ENCODE measurements around the gene SUGCT. TPM values are rescaled to one million over a fixed set of nuclear protein-coding genes. Genes with fewer than 3 reads are reported as not detected.

The SUGCT gene
- total RNA-seq, 2 experiments from 2014 or later = not detected

GRCh38 chr7:40519009-40519408 is 384.2 kb downstream of the SUGCT start:
- CTCF ChIA-PET = no interaction called here
- Mint-ChIP-seq H3K36me3 (ENCODE audit: low read depth) (no peaks in the 10 kb centered on the region), H3K27ac (no peak overlapping the region), H3K27me3 (no peaks in the 10 kb centered on the region), H3K9me3 (no peaks in the 10 kb centered on the region), H3K4me1 (no peaks in the 10 kb centered on the region), H3K4me3 (no peak overlapping the region)
- POLR2A ChIA-PET = no interaction called here
- DNase-seq = no peak

- POLR2A ChIA-PET = no interaction called here
- no peaks in the 10 kb centered on the region for H3K27me3 Mint-ChIP-seq
- H3K4me3 Mint-ChIP-seq = no peak overlapping the region
- no peak overlapping the region for H3K27ac Mint-ChIP-seq
- no peaks in the 10 kb centered on the region for H3K4me1 Mint-ChIP-seq
- H3K36me3 Mint-ChIP-seq (ENCODE audit: low read depth) = no peaks in the 10 kb centered on the region
- no peak for DNase-seq
- no peaks in the 10 kb centered on the region for H3K9me3 Mint-ChIP-seq
- CTCF ChIA-PET = no interaction called here
Measured at GRCh38 chr7:40520986-40521738, 386.4 kb downstream of the SUGCT start.

- peaks cover 4% of the 10 kb centered on the region for H3K9me3 Mint-ChIP-seq
- ChIA-PET POLR2A (no interaction called here), CTCF (no interaction called here)
- H3K4me1 Mint-ChIP-seq = no peaks in the 10 kb centered on the region
- no peaks in the 10 kb centered on the region for H3K27me3 Mint-ChIP-seq
- no peak for DNase-seq
- no peak overlapping the region for H3K4me3 Mint-ChIP-seq
- no peaks in the 10 kb centered on the region for H3K36me3 Mint-ChIP-seq (ENCODE audit: low read depth)
- H3K27ac Mint-ChIP-seq = no peak overlapping the region
Measured at GRCh38 chr7:40525764-40526163, 391.0 kb downstream of the SUGCT start.

GRCh38 chr7:40526951-40527715 is 392.3 kb downstream of the SUGCT start:
- ChIA-PET POLR2A (no interaction called here), CTCF (no interaction called here)
- Mint-ChIP-seq H3K27ac (no peak overlapping the region), H3K36me3 (ENCODE audit: low read depth) (no peaks in the 10 kb centered on the region), H3K27me3 (no peaks in the 10 kb centered on the region), H3K4me1 (no peaks in the 10 kb centered on the region), H3K9me3 (peaks cover 7% of the 10 kb centered on the region), H3K4me3 (no peak overlapping the region)
- DNase-seq = no peak

GRCh38 chr7:40527723-40528122 is 392.9 kb downstream of the SUGCT start:
- peaks cover 7% of the 10 kb centered on the region for H3K9me3 Mint-ChIP-seq
- no peaks in the 10 kb centered on the region for H3K4me1 Mint-ChIP-seq
- no peak for DNase-seq
- no peak overlapping the region for H3K4me3 Mint-ChIP-seq
- no peaks in the 10 kb centered on the region for H3K36me3 Mint-ChIP-seq (ENCODE audit: low read depth)
- ChIA-PET POLR2A (no interaction called here), CTCF (no interaction called here)
- no peak overlapping the region for H3K27ac Mint-ChIP-seq
- H3K27me3 Mint-ChIP-seq = no peaks in the 10 kb centered on the region

GRCh38 chr7:40530292-40530691 is 395.5 kb downstream of the SUGCT start:
- DNase-seq = no peak
- Mint-ChIP-seq H3K27ac (no peak overlapping the region), H3K27me3 (no peaks in the 10 kb centered on the region), H3K4me3 (no peak overlapping the region), H3K9me3 (peaks cover 7% of the 10 kb centered on the region), H3K36me3 (ENCODE audit: low read depth) (no peaks in the 10 kb centered on the region), H3K4me1 (no peaks in the 10 kb centered on the region)
- POLR2A ChIA-PET = no interaction called here
- CTCF ChIA-PET = no interaction called here

- Mint-ChIP-seq H3K9me3 (peaks cover 7% of the 10 kb centered on the region), H3K36me3 (ENCODE audit: low read depth) (no peaks in the 10 kb centered on the region), H3K27me3 (no peaks in the 10 kb centered on the region), H3K27ac (no peak overlapping the region), H3K4me1 (no peaks in the 10 kb centered on the region), H3K4me3 (no peak overlapping the region)
- DNase-seq = no peak
- CTCF ChIA-PET = no interaction called here
- POLR2A ChIA-PET = no interaction called here
Measured at GRCh38 chr7:40531956-40532355, 397.2 kb downstream of the SUGCT start.

- no peak for DNase-seq
- Mint-ChIP-seq H3K36me3 (ENCODE audit: low read depth) (no peaks in the 10 kb centered on the region), H3K27me3 (no peaks in the 10 kb centered on the region), H3K4me3 (no peak overlapping the region), H3K27ac (no peak overlapping the region), H3K4me1 (no peaks in the 10 kb centered on the region), H3K9me3 (peaks cover 7% of the 10 kb centered on the region)
- ChIA-PET CTCF (no interaction called here), POLR2A (no interaction called here)
Measured at GRCh38 chr7:40535678-40536077, 400.9 kb downstream of the SUGCT start.

- CTCF ChIA-PET = no interaction called here
- peaks cover 4% of the 10 kb centered on the region for H3K9me3 Mint-ChIP-seq
- no peaks in the 10 kb centered on the region for H3K36me3 Mint-ChIP-seq (ENCODE audit: low read depth)
- no peak overlapping the region for H3K27ac Mint-ChIP-seq
- H3K4me3 Mint-ChIP-seq = no peak overlapping the region
- POLR2A ChIA-PET = no interaction called here
- no peaks in the 10 kb centered on the region for H3K27me3 Mint-ChIP-seq
- no peak for DNase-seq
- no peaks in the 10 kb centered on the region for H3K4me1 Mint-ChIP-seq
Measured at GRCh38 chr7:40536421-40536820, 401.6 kb downstream of the SUGCT start.

- ChIA-PET CTCF (no interaction called here), POLR2A (no interaction called here)
- Mint-ChIP-seq H3K27me3 (no peaks in the 10 kb centered on the region), H3K4me3 (no peak overlapping the region), H3K4me1 (no peaks in the 10 kb centered on the region), H3K9me3 (peaks cover 4% of the 10 kb centered on the region), H3K27ac (no peak overlapping the region), H3K36me3 (ENCODE audit: low read depth) (no peaks in the 10 kb centered on the region)
- DNase-seq = no peak
Measured at GRCh38 chr7:40538281-40538680, 403.5 kb downstream of the SUGCT start.

GRCh38 chr7:40541336-40541735 is 406.5 kb downstream of the SUGCT start:
- Mint-ChIP-seq H3K4me3 (no peak overlapping the region), H3K9me3 (peaks cover 4% of the 10 kb centered on the region), H3K4me1 (no peaks in the 10 kb centered on the region), H3K27me3 (no peaks in the 10 kb centered on the region), H3K36me3 (ENCODE audit: low read depth) (no peaks in the 10 kb centered on the region), H3K27ac (no peak overlapping the region)
- DNase-seq = no peak
- ChIA-PET CTCF (no interaction called here), POLR2A (no interaction called here)

GRCh38 chr7:40542982-40543741 is 408.4 kb downstream of the SUGCT start:
- peaks cover 4% of the 10 kb centered on the region for H3K9me3 Mint-ChIP-seq
- no peaks in the 10 kb centered on the region for H3K36me3 Mint-ChIP-seq (ENCODE audit: low read depth)
- H3K4me3 Mint-ChIP-seq = no peak overlapping the region
- DNase-seq = no peak
- CTCF ChIA-PET = no interaction called here
- H3K27me3 Mint-ChIP-seq = no peaks in the 10 kb centered on the region
- H3K27ac Mint-ChIP-seq = no peak overlapping the region
- POLR2A ChIA-PET = no interaction called here
- no peaks in the 10 kb centered on the region for H3K4me1 Mint-ChIP-seq

- no peaks in the 10 kb centered on the region for H3K36me3 Mint-ChIP-seq (ENCODE audit: low read depth)
- CTCF ChIA-PET = no interaction called here
Measured at GRCh38 chr7:40544221-40544723, 409.5 kb downstream of the SUGCT start.

More at GRCh38 chr7:40544221-40544723, 409.5 kb downstream of the SUGCT start:
- Mint-ChIP-seq H3K9me3 (peaks cover 5% of the 10 kb centered on the region), H3K4me1 (no peaks in the 10 kb centered on the region), H3K27me3 (no peaks in the 10 kb centered on the region), H3K4me3 (no peak overlapping the region), H3K27ac (no peak overlapping the region)
- POLR2A ChIA-PET = no interaction called here
- no peak for DNase-seq

All from activated CD4-positive, alpha-beta memory T cell treated with anti-CD3 and anti-CD28 coated beads, Interleukin-2, amount 10 ng/mL, durations not matched to agents 7 days and 5 days (primary cell).